ENCODE results near the gene DAGLA. TPM values are rescaled to one million over a fixed set of nuclear protein-coding genes. Genes with fewer than 3 reads are reported as not detected.

DAGLA gene, protein sequence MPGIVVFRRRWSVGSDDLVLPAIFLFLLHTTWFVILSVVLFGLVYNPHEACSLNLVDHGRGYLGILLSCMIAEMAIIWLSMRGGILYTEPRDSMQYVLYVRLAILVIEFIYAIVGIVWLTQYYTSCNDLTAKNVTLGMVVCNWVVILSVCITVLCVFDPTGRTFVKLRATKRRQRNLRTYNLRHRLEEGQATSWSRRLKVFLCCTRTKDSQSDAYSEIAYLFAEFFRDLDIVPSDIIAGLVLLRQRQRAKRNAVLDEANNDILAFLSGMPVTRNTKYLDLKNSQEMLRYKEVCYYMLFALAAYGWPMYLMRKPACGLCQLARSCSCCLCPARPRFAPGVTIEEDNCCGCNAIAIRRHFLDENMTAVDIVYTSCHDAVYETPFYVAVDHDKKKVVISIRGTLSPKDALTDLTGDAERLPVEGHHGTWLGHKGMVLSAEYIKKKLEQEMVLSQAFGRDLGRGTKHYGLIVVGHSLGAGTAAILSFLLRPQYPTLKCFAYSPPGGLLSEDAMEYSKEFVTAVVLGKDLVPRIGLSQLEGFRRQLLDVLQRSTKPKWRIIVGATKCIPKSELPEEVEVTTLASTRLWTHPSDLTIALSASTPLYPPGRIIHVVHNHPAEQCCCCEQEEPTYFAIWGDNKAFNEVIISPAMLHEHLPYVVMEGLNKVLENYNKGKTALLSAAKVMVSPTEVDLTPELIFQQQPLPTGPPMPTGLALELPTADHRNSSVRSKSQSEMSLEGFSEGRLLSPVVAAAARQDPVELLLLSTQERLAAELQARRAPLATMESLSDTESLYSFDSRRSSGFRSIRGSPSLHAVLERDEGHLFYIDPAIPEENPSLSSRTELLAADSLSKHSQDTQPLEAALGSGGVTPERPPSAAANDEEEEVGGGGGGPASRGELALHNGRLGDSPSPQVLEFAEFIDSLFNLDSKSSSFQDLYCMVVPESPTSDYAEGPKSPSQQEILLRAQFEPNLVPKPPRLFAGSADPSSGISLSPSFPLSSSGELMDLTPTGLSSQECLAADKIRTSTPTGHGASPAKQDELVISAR
- total RNA-seq = 1 to 10 TPM in 2 of 4 donors, under 1 TPM in 2; 0.29 to 5.4 (median 1.9) TPM

DNA sequence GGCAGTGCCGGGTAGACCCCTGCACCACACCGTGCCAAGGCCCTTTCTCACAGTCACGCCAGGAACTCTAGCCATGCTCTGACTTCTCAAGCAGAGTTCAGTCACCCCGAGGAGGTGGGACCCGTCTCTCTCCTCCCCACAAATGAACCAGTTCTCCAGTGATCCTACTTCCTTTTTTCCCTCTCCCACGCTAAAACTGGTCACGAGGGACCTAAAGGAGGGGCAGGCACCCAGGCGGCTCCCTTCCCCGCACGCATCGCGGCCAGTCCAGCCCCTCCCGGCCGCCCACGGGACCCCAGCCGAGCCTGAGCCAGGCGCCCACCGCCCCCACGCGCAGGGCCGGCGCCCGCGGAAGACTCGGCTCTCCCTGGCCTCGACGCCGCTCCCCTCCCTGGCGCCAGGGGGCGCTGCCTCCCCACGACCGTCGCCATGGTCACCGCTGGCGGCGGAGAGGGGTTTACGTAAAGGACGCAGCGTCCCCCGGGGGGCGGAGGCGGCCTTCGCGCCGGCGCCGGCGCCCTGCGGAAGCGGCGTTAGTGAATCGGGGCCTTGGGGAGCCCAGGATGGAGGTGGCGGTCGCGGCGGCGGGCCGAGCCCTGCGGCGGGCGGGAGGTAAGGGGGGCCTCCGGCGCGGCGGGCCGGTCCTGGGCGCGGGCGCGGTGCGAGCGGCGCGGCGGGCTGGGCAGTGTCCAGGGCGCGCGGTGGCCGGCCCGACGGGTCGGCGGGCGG is at the start of gene DAGLA:
Gene DAGLA, plus strand, starts transcription at position 499 of the 729 bp plus-strand sequence. CDS start 39,765 bp downstream, outside the sequence.
- DNase-seq = peak; percentile 52 to 79
- intact Hi-C loops (cut with DNase I; ENCODE audit: low total_unique reads) = loop anchor here (5.0 kb wide), 1 partner anchor 47 kb away; no protein-coding TSS in a partner anchor
- H3K27ac ChIP-seq = peak within 1 kb of the TSS; percentile 49 to 79

DNA sequence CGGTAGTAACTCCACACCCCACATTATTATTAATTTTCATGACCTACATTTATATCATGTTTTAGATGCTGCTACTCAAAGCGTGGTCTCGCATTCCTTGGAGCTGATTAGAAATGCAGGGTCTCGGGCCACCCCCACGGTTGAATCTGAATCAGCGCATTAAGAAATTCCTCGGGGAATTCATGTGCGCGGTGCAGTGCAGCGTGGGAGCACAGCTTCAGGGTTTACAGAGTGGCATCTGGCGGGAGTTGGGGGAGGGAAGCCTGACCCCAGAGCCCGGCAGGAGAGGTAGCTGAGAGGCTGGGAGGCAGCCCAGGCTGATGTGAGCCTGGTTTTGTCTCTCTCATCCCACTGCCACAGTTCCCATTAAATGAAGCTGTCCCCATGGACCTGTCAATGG is 48.1 kb upstream of the DAGLA start:
- no peak for DNase-seq
- H3K4me1 ChIP-seq = no peaks in the 10 kb centered on the region
- H3K9me3 ChIP-seq = no peaks in the 10 kb centered on the region
- H3K4me3 ChIP-seq = no peak overlapping the region
- no peaks in the 10 kb centered on the region for H3K36me3 ChIP-seq
- intact Hi-C loops (cut with DNase I; ENCODE audit: low total_unique reads) = no loop called here
- TF ChIP-seq POLR2A (IDR thresholded peaks at IDR 0.05) = no peak
- TF ChIP-seq, protein P1, sequence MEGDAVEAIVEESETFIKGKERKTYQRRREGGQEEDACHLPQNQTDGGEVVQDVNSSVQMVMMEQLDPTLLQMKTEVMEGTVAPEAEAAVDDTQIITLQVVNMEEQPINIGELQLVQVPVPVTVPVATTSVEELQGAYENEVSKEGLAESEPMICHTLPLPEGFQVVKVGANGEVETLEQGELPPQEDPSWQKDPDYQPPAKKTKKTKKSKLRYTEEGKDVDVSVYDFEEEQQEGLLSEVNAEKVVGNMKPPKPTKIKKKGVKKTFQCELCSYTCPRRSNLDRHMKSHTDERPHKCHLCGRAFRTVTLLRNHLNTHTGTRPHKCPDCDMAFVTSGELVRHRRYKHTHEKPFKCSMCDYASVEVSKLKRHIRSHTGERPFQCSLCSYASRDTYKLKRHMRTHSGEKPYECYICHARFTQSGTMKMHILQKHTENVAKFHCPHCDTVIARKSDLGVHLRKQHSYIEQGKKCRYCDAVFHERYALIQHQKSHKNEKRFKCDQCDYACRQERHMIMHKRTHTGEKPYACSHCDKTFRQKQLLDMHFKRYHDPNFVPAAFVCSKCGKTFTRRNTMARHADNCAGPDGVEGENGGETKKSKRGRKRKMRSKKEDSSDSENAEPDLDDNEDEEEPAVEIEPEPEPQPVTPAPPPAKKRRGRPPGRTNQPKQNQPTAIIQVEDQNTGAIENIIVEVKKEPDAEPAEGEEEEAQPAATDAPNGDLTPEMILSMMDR (IDR thresholded peaks at IDR 0.05) = no peak
- H3K27ac ChIP-seq = no peak overlapping the region
- no peaks in the 10 kb centered on the region for H3K27me3 ChIP-seq

More for the DNA sequence above, at the start of gene DAGLA:
- TF ChIP-seq POLR2A (IDR thresholded peaks at IDR 0.05) = peak in 1 of 2 donors; percentile 26
- TF ChIP-seq, protein P1 (IDR thresholded peaks at IDR 0.05) = peak; percentile 75 to 99 (median 99)
- H3K27me3 ChIP-seq = no peaks in the 10 kb centered on the region
- no peaks in the 10 kb centered on the region for H3K36me3 ChIP-seq
- peak within 1 kb of the TSS; percentile 36 to 44 for H3K4me3 ChIP-seq
- H3K9me3 ChIP-seq = no peaks in the 10 kb centered on the region
- peaks cover 4 to 6% of the 10 kb centered on the region in 2 donors for H3K4me1 ChIP-seq

DNA sequence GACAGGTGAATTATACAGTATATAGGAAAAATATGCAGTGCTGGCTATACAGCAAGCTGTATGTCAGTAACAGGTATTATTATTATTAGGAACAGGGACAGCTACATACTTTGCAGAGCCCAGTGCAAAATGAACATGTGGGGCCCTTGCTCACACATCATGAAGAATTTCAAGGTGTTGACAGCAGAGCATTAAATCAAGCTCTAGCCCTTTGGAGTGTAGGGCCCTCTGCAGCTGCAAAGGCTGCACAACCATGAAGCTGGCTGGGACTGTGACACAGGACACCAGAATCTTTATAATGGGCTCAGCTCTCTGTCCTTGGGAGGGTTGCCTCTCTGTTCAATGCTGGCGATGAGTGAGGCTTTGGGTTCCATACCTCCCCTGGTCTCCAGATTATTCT is 44.9 kb upstream of the DAGLA start:
- Histone ChIP-seq H3K27me3 (no peaks in the 10 kb centered on the region), H3K9me3 (no peaks in the 10 kb centered on the region), H3K27ac (no peak overlapping the region), H3K4me3 (no peak overlapping the region), H3K4me1 (no peaks in the 10 kb centered on the region), H3K36me3 (no peaks in the 10 kb centered on the region)
- intact Hi-C loops (cut with DNase I; ENCODE audit: low total_unique reads) = loop anchor here (5.0 kb wide), 1 partner anchor 158 kb away; no protein-coding TSS in a partner anchor
- TF ChIP-seq, protein P1 (IDR thresholded peaks at IDR 0.05) = no peak
- no peak for TF ChIP-seq POLR2A (IDR thresholded peaks at IDR 0.05)
- DNase-seq = no peak

DNA sequence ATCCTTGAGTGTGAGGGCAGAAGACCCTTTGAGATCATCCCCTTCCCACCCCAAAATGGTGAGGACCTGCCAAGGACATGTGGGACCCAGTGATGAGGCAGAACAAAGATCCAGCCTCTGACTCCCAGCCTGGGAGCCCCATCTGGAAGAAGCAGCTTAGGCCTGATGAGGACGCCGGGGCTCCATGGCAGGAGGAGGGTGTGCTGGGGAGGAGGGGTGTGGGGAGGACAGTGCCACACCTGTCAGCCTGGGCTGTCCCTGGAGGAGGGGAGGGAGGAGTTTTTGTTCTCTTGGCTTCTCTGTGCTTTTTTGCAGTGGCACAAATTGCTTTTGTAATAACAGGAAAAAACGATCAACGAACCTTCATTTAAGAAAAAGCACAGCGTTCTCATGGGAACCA is 44.4 kb upstream of the DAGLA start:
- Histone ChIP-seq H3K4me1 (no peaks in the 10 kb centered on the region), H3K9me3 (no peaks in the 10 kb centered on the region), H3K4me3 (no peak overlapping the region), H3K27me3 (no peaks in the 10 kb centered on the region), H3K27ac (no peak overlapping the region), H3K36me3 (no peaks in the 10 kb centered on the region)
- TF ChIP-seq, protein P1 (IDR thresholded peaks at IDR 0.05) = no peak
- no peak for TF ChIP-seq POLR2A (IDR thresholded peaks at IDR 0.05)
- intact Hi-C loops (cut with DNase I; ENCODE audit: low total_unique reads) = loop anchor here (5.0 kb wide), 1 partner anchor 158 kb away; no protein-coding TSS in a partner anchor
- DNase-seq = no peak

Measured in uterus (tissue), 4 donors.